HepG2 (cell line): Measurements from ENCODE around the gene DNAJB12. TPM values are rescaled to one million over a fixed set of nuclear protein-coding genes. Genes with fewer than 3 reads are reported as not detected.

Experiments used
- ARHGAP35 ChIP-seq: sonication (generic); formaldehyde crosslinking; IDR thresholded peaks from 2 replicates; pipeline ENCODE4 v1.9.0; 2022; ENCODE audit warnings: mild to moderate bottlenecking, inconsistent platforms, moderate library complexity, missing genetic modification reagents, borderline replicate concordance
- ATF7-NPFF ChIP-seq: sonication (generic); formaldehyde crosslinking; IDR thresholded peaks from 2 replicates; pipeline ENCODE4 v1.8.1; 2023; ENCODE audit warnings: mild to moderate bottlenecking, low read depth, missing genetic modification reagents, moderate library complexity
- DBP ChIP-seq: sonication (generic); formaldehyde crosslinking; IDR thresholded peaks from 2 replicates; pipeline ENCODE4 v1.4.0; 2020; ENCODE audit warnings: missing genetic modification reagents; ENCODE audit errors: not compliant biosample characterization
- HNRNPUL1 ChIP-seq: fragments of 200-400 bp; formaldehyde crosslinking; IDR thresholded peaks from 2 replicates; pipeline ENCODE4 v1.6.1; 2017; ENCODE audit warnings: low read depth, mild to moderate bottlenecking, low read length, moderate library complexity
- KAT8 ChIP-seq: IDR thresholded peaks from 2 replicates; pipeline ENCODE4 v1.6.1; 2016; ENCODE audit warnings: missing genetic modification reagents, missing compliant biosample characterization
- NFATC3 ChIP-seq: sonication (generic); formaldehyde crosslinking; IDR thresholded peaks from 2 replicates; pipeline ENCODE4 v1.5.1; 2020; ENCODE audit warnings: mild to moderate bottlenecking, missing genetic modification reagents
- NPAS2 ChIP-seq: sonication (generic); formaldehyde crosslinking; IDR thresholded peaks from 2 replicates; pipeline ENCODE4 v1.8.0; 2022; ENCODE audit warnings: mild to moderate bottlenecking, missing genetic modification reagents, borderline replicate concordance
- PPARG ChIP-seq: conservative IDR thresholded peaks from 2 replicates; pipeline ENCODE4 v1.6.1; 2016; ENCODE audit warnings: missing biosample characterization, missing genetic modification reagents
- RARG ChIP-seq: sonication (generic); formaldehyde crosslinking; IDR thresholded peaks from 2 replicates; pipeline ENCODE4 v1.4.0; 2020; ENCODE audit warnings: low read depth, mild to moderate bottlenecking, missing genetic modification reagents
- RBM22 ChIP-seq: fragments of 200-400 bp; formaldehyde crosslinking; optimal IDR thresholded peaks from 2 replicates; pipeline ENCODE3; 2017; ENCODE audit warnings: mild to moderate bottlenecking, low read length, moderate library complexity
- RNF2 ChIP-seq: fragments of 450-650 bp; conservative IDR thresholded peaks from 2 replicates; pipeline ENCODE4 v1.6.1; 2016; ENCODE audit warnings: low read depth
- SOX13 ChIP-seq, 3 experiments: fragments of 450-650 bp in 1 of 3; sonication (generic) in 1 of 3; formaldehyde crosslinking in 1 of 3; IDR thresholded peaks in 2 of 3; conservative IDR thresholded peaks in 1 of 3; 2 replicates each; pipeline versions ENCODE4 v1.5.0 to v1.6.1; 2016 to 2020; ENCODE audit warnings: antibody characterized with exemption in 1 of 3, mild to moderate bottlenecking in 1 of 3, missing compliant biosample characterization in 1 of 3, missing genetic modification reagents in 1 of 3, moderate library complexity in 1 of 3
- SRSF9 ChIP-seq: fragments of 200-400 bp; formaldehyde crosslinking; IDR thresholded peaks from 2 replicates; pipeline ENCODE4 v1.6.1; 2018; ENCODE audit warnings: borderline replicate concordance, mild to moderate bottlenecking, low read depth, low read length; ENCODE audit not compliant: insufficient read depth, poor library complexity, severe bottlenecking
- TAF1 ChIP-seq: sonication (generic); formaldehyde crosslinking; IDR thresholded peaks from 2 replicates; pipeline ENCODE4 v1.4.0; 2020; ENCODE audit warnings: missing genetic modification reagents
- ZNF12 ChIP-seq: sonication (generic); formaldehyde crosslinking; IDR thresholded peaks from 2 replicates; pipeline ENCODE4 v1.5.0; 2020; ENCODE audit warnings: missing genetic modification reagents
- ZNF142 ChIP-seq: sonication (generic); formaldehyde crosslinking; IDR thresholded peaks from 2 replicates; pipeline ENCODE4 v1.4.0; 2020; ENCODE audit warnings: missing genetic modification reagents
- ZNF24 ChIP-seq: fragments of 450-650 bp; IDR thresholded peaks from 2 replicates; pipeline ENCODE4 v1.6.1; 2017; ENCODE audit warnings: antibody characterized with exemption, mild to moderate bottlenecking
- ZNF256 ChIP-seq: sonication (generic); formaldehyde crosslinking; conservative IDR thresholded peaks from 2 replicates; pipeline ENCODE4 v1.4.0; 2020; ENCODE audit warnings: missing genetic modification reagents
- polyA plus RNA-seq, 8 experiments: library from polyadenylated mRNA; depleted of rRNA in 3 of 8; stranded (reverse) in 7 of 8; unstranded in 1 of 8; fragments of >200 nt; fragmentation: Illumina TruSeq in 4 of 8; extraction: Trizol in 4 of 8; gene quantifications; 2 replicates each; pipeline versions ENCODE4 v1.2.1 to v1.2.3, GENCODE V29; 2011 to 2016; ENCODE audit warnings: low read depth in 4 of 8, missing spikeins in 1 of 8, mixed read lengths in 1 of 8; ENCODE audit not compliant: insufficient read depth in 1 of 8
- total RNA-seq, 5 experiments: library from RNA; depleted of rRNA; stranded (reverse); fragments of >200 nt; fragmentation: Illumina TruSeq; extraction: Trizol; gene quantifications; 2 replicates each; pipeline ENCODE4 v1.2.3, GENCODE V29; 2016; ENCODE audit warnings: low read depth in 1 of 5
- TF ChIP-seq, protein P1 (sequence below): IDR thresholded peaks from 2 replicates; pipeline ENCODE4 v1.6.1; 2018; ENCODE audit warnings: missing genetic modification reagents
- TF ChIP-seq, protein P2 (sequence below): sonication (generic); formaldehyde crosslinking; IDR thresholded peaks from 2 replicates; pipeline ENCODE4 v1.8.1; 2023; ENCODE audit warnings: mild to moderate bottlenecking, missing genetic modification reagents, borderline replicate concordance
- TF ChIP-seq, protein P3 (sequence below): IDR thresholded peaks from 2 replicates; pipeline ENCODE4 v1.6.1; 2016; ENCODE audit warnings: mild to moderate bottlenecking, missing biosample characterization, missing genetic modification reagents

DNAJB12 gene
- total and polyA plus RNA-seq, 2 of the 13 experiments (the other 11 are each of a cell fraction or from before 2014, with no cell fraction given), result 10.8 to 18.2 TPM

DNA sequence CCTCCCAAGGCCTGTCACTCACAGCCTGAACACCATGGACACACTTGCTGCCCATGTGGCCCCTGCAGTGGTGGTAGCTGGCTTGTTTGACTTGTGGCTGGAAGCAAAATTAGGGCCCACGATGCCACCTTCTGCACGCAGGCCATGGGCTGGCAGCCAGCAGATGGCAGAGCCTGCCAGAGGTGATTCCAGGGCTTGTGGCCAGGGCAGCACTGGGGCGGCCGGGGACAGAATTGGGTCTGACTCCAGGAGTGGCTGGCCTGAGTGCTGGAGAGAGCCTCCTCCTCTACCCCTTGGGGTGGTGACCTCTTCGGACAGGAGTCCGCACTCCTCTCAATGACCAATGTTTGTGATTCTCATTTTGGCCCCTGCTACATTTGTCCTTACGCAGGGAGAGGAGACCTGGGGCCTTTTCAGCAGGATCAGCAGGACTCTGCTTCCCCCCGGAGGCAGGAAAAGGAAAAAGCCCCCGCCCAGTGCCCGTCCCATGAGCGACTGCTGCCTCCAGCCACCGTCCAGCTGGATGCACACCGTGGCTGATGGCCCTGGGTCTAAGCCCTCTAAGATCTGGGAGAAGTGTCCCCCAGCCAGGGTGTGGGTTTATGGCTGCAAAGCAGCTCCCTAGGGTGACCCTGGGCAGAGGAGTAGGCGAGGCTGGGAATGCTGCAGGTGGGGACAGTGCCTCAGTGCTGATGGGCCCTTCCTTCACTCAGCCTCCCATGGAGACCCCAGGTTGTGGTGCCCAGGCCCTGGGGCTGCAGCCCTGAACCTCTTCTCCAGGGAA, 26.5 kb downstream of the DNAJB12 start (continued):
- TF ChIP-seq, protein P1, sequence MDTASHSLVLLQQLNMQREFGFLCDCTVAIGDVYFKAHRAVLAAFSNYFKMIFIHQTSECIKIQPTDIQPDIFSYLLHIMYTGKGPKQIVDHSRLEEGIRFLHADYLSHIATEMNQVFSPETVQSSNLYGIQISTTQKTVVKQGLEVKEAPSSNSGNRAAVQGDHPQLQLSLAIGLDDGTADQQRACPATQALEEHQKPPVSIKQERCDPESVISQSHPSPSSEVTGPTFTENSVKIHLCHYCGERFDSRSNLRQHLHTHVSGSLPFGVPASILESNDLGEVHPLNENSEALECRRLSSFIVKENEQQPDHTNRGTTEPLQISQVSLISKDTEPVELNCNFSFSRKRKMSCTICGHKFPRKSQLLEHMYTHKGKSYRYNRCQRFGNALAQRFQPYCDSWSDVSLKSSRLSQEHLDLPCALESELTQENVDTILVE (CRISPR knock-in tag), result no peak
- TF ChIP-seq TAF1 (CRISPR knock-in tag) (no peak), ZNF256 (no peak), ZNF142 (no peak), ATF7-NPFF (CRISPR knock-in tag) (no peak), SOX13 (IDR thresholded peaks at IDR 0.05) (no peak), SOX13 (CRISPR knock-in tag; conservative IDR thresholded peaks at IDR 0.05 in 1 of 2, IDR thresholded peaks at IDR 0.05 in 1 of 2) (no peak), ZNF12 (CRISPR knock-in tag) (no peak), DBP (CRISPR knock-in tag) (no peak), NPAS2 (no peak), RNF2 (no peak), ZNF24 (no peak), HNRNPUL1 (no peak), RBM22 (no peak), RARG (CRISPR knock-in tag) (no peak), PPARG (CRISPR knock-in tag) (no peak), NFATC3 (0 out of 2 replicates have a peak, but pooled peaks have one; percentile 56), KAT8 (CRISPR knock-in tag) (no peak), ARHGAP35 (CRISPR knock-in tag) (no peak), SRSF9 (no peak)
- TF ChIP-seq, protein P2, sequence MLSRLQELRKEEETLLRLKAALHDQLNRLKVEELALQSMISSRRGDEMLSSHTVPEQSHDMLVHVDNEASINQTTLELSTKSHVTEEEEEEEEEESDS (CRISPR knock-in tag), result no peak
- TF ChIP-seq, protein P3, sequence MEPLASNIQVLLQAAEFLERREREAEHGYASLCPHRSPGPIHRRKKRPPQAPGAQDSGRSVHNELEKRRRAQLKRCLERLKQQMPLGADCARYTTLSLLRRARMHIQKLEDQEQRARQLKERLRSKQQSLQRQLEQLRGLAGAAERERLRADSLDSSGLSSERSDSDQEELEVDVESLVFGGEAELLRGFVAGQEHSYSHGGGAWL, result no peak
